HepG2 (cell line): ENCODE measurements around the gene ZNF26. TPM values are rescaled to one million over a fixed set of nuclear protein-coding genes. Genes with fewer than 3 reads are reported as not detected.

Experiments used
- EP300 ChIP-seq, 3 experiments: sonication (generic) in 1 of 3; formaldehyde crosslinking in 1 of 3; IDR thresholded peaks; 2 replicates each; pipeline versions ENCODE4 v1.5.1 to v1.6.1; 2011 to 2020; ENCODE audit warnings: low read depth in 2 of 3, low read length in 2 of 3, borderline replicate concordance in 1 of 3, improper control_type of control experiment in 1 of 3, mild to moderate bottlenecking in 1 of 3, missing genetic modification reagents in 1 of 3, moderate library complexity in 1 of 3
- FOXC1 ChIP-seq: sonication (generic); formaldehyde crosslinking; IDR thresholded peaks from 2 replicates; pipeline ENCODE4 v1.8.0; 2022; ENCODE audit warnings: mild to moderate bottlenecking, missing genetic modification reagents, borderline replicate concordance
- GFI1 ChIP-seq: sonication (generic); formaldehyde crosslinking; IDR thresholded peaks from 2 replicates; pipeline ENCODE4 v1.5.0; 2020; ENCODE audit warnings: missing genetic modification reagents, mild to moderate bottlenecking, borderline replicate concordance
- HMGXB3 ChIP-seq: sonication (generic); formaldehyde crosslinking; IDR thresholded peaks from 2 replicates; pipeline ENCODE4 v1.4.0; 2020; ENCODE audit warnings: missing genetic modification reagents, borderline replicate concordance
- MLXIP ChIP-seq: sonication (generic); formaldehyde crosslinking; IDR thresholded peaks from 2 replicates; pipeline ENCODE4 v1.9.0; 2021; ENCODE audit warnings: missing genetic modification reagents, borderline replicate concordance
- POLR2AphosphoS5 ChIP-seq: IDR thresholded peaks from 2 replicates; pipeline ENCODE4 v1.6.1; 2012; ENCODE audit warnings: low read depth, low read length
- TARDBP ChIP-seq: sonication (generic); formaldehyde crosslinking; IDR thresholded peaks from 2 replicates; pipeline ENCODE4 v1.8.0; 2022; ENCODE audit warnings: mild to moderate bottlenecking, missing genetic modification reagents
- TFE3 ChIP-seq: IDR thresholded peaks from 2 replicates; pipeline ENCODE4 v1.6.1; 2016
- THYN1 ChIP-seq: sonication (generic); formaldehyde crosslinking; IDR thresholded peaks from 2 replicates; pipeline ENCODE4 v1.8.1; 2023; ENCODE audit warnings: low read depth, mild to moderate bottlenecking, moderate library complexity, missing genetic modification reagents, borderline replicate concordance
- ZNF326 ChIP-seq: sonication (generic); formaldehyde crosslinking; IDR thresholded peaks from 2 replicates; pipeline ENCODE4 v1.4.0; 2020; ENCODE audit warnings: missing genetic modification reagents, borderline replicate concordance
- polyA plus RNA-seq, 8 experiments: library from polyadenylated mRNA; depleted of rRNA in 3 of 8; stranded (reverse) in 7 of 8; unstranded in 1 of 8; fragments of >200 nt; fragmentation: Illumina TruSeq in 4 of 8; extraction: Trizol in 4 of 8; gene quantifications; 2 replicates each; pipeline versions ENCODE4 v1.2.1 to v1.2.3, GENCODE V29; 2011 to 2016; ENCODE audit warnings: low read depth in 4 of 8, missing spikeins in 1 of 8, mixed read lengths in 1 of 8; ENCODE audit not compliant: insufficient read depth in 1 of 8
- total RNA-seq, 5 experiments: library from RNA; depleted of rRNA; stranded (reverse); fragments of >200 nt; fragmentation: Illumina TruSeq; extraction: Trizol; gene quantifications; 2 replicates each; pipeline ENCODE4 v1.2.3, GENCODE V29; 2016; ENCODE audit warnings: low read depth in 1 of 5
- TF ChIP-seq, protein P1 (sequence below): sonication (generic); formaldehyde crosslinking; IDR thresholded peaks from 2 replicates; pipeline ENCODE4 v1.5.0; 2020; ENCODE audit warnings: mild to moderate bottlenecking, missing genetic modification reagents, moderate library complexity
- TF ChIP-seq, protein P2 (sequence below): sonication (generic); formaldehyde crosslinking; IDR thresholded peaks from 2 replicates; pipeline ENCODE4 v1.5.0; 2020; ENCODE audit warnings: missing genetic modification reagents, mild to moderate bottlenecking, borderline replicate concordance
- TF ChIP-seq, protein P3 (sequence below): sonication (generic); formaldehyde crosslinking; IDR thresholded peaks from 2 replicates; pipeline ENCODE4 v1.8.1; 2022; ENCODE audit warnings: mild to moderate bottlenecking, missing genetic modification reagents

ZNF26 gene
- total and polyA plus RNA-seq, 2 of the 13 experiments (the other 11 are each of a cell fraction or from before 2014, with no cell fraction given) = 3.8 to 6.5 TPM

- TF ChIP-seq TFE3 (CRISPR knock-in tag) = no peak
- TF ChIP-seq, protein P1, sequence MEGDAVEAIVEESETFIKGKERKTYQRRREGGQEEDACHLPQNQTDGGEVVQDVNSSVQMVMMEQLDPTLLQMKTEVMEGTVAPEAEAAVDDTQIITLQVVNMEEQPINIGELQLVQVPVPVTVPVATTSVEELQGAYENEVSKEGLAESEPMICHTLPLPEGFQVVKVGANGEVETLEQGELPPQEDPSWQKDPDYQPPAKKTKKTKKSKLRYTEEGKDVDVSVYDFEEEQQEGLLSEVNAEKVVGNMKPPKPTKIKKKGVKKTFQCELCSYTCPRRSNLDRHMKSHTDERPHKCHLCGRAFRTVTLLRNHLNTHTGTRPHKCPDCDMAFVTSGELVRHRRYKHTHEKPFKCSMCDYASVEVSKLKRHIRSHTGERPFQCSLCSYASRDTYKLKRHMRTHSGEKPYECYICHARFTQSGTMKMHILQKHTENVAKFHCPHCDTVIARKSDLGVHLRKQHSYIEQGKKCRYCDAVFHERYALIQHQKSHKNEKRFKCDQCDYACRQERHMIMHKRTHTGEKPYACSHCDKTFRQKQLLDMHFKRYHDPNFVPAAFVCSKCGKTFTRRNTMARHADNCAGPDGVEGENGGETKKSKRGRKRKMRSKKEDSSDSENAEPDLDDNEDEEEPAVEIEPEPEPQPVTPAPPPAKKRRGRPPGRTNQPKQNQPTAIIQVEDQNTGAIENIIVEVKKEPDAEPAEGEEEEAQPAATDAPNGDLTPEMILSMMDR (CRISPR knock-in tag) = 0 out of 2 replicates have a peak, but pooled peaks have one; percentile 9
- no peak for TF ChIP-seq THYN1 (CRISPR knock-in tag)
- 0 out of 2 replicates have a peak, but pooled peaks have one; percentile 32 for TF ChIP-seq HMGXB3
- 0 out of 2 replicates have a peak, but pooled peaks have one; percentile 25 for TF ChIP-seq GFI1
- TF ChIP-seq FOXC1 (CRISPR knock-in tag) = no peak
- TF ChIP-seq, protein P2, sequence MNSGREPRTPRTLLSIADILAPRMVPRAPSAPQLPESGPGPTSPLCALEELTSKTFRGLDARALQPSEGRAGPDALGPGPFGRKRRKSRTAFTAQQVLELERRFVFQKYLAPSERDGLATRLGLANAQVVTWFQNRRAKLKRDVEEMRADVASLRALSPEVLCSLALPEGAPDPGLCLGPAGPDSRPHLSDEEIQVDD (CRISPR knock-in tag) = no peak
- TF ChIP-seq TARDBP (CRISPR knock-in tag) = peak; percentile 35; the same call in 1 of the 2 replicates
- TF ChIP-seq MLXIP = 0 out of 2 replicates have a peak, but pooled peaks have one; percentile 36
- TF ChIP-seq POLR2AphosphoS5 = no peak
- TF ChIP-seq EP300 (IDR thresholded peaks at IDR 0.05; ENCODE audit: low read depth in 2 of 2, low read length in 2 of 2) = no peak
- TF ChIP-seq EP300 (CRISPR knock-in tag; IDR thresholded peaks at IDR 0.05; ENCODE audit: borderline replicate concordance) = no peak
- TF ChIP-seq, protein P3, sequence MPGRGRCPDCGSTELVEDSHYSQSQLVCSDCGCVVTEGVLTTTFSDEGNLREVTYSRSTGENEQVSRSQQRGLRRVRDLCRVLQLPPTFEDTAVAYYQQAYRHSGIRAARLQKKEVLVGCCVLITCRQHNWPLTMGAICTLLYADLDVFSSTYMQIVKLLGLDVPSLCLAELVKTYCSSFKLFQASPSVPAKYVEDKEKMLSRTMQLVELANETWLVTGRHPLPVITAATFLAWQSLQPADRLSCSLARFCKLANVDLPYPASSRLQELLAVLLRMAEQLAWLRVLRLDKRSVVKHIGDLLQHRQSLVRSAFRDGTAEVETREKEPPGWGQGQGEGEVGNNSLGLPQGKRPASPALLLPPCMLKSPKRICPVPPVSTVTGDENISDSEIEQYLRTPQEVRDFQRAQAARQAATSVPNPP = no peak
- TF ChIP-seq ZNF326 (CRISPR knock-in tag) = no peak
Measured at GRCh38 chr12:132956011-132956788, 30.0 kb upstream of the ZNF26 start, which contains the start of gene ZNF605 (continued).
